GM12801 (cell line): ENCODE results near the gene VEGFC.

Experiments
- TF ChIP-seq, protein P1 (sequence below): IDR thresholded peaks from one replicate; pipeline ENCODE4 v1.5.1; 2011; ENCODE audit warnings: control low read depth; ENCODE audit not compliant: insufficient read length; ENCODE audit errors: extremely low read depth

VEGFC gene

GRCh38 chr4:176745902-176746301 is 46.8 kb downstream of the VEGFC start:
- TF ChIP-seq, protein P1, sequence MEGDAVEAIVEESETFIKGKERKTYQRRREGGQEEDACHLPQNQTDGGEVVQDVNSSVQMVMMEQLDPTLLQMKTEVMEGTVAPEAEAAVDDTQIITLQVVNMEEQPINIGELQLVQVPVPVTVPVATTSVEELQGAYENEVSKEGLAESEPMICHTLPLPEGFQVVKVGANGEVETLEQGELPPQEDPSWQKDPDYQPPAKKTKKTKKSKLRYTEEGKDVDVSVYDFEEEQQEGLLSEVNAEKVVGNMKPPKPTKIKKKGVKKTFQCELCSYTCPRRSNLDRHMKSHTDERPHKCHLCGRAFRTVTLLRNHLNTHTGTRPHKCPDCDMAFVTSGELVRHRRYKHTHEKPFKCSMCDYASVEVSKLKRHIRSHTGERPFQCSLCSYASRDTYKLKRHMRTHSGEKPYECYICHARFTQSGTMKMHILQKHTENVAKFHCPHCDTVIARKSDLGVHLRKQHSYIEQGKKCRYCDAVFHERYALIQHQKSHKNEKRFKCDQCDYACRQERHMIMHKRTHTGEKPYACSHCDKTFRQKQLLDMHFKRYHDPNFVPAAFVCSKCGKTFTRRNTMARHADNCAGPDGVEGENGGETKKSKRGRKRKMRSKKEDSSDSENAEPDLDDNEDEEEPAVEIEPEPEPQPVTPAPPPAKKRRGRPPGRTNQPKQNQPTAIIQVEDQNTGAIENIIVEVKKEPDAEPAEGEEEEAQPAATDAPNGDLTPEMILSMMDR = no peak

DNA sequence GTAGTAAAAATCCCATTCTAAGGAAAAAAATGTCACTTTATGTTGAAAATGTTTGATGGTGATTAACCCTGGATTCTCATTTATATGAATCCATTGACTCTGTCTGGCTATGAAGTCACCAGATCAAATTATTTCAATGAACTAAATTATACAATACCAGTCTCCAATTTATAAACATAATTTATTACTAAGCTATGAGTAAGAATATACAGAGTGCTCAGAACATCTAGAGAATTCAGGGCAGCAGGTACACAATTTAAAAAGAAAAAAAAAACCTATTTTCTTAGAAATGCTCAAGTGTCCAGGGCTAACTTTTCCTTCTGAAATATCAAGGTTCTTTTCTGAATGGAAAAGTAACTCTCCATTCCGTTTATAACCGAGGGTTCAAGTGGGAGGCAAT is 48.6 kb downstream of the VEGFC start:
- TF ChIP-seq, protein P1 = no peak

DNA sequence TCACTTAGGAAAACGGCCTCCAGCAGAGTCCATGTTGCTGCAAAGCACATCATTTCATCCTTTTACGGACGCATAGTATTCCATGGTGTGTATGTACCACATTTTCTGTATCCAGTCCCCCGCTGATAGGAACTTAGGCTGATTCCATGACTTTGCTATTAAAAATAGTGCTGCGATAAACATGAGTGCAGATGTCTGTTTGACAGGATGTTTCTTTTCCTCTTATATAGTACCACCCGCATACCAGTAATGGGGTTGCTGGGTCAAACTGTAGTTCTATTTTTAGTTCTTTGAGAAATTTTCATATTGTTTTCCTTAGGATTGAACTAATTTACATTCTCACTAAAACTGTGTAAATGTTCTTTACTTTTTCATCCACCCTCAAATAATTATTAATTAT is 50.5 kb downstream of the VEGFC start:
- TF ChIP-seq, protein P1 = no peak

- TF ChIP-seq, protein P1 = no peak
These were observed 51.5 kb downstream of the VEGFC start for GRCh38 chr4:176741253-176741652.

DNA sequence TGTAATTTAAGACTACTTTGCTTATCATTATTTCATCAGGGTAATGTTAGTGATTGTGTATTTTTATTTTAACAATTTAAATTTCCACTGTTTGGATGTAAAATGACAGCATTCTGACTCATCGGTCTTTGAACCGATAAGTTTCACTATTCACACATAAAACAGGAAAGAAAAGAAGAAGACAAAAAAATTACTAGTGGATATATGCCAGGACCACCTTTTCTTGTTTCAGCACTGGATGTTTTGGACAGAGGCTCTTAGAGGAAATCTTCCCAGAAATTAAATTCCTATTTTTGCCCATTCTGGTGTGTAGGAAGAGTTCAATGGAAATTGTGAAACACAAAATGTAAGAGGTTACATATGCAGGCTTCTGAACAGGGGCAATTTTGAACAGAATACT is 57.4 kb downstream of the VEGFC start:
- TF ChIP-seq, protein P1 = no peak

DNA sequence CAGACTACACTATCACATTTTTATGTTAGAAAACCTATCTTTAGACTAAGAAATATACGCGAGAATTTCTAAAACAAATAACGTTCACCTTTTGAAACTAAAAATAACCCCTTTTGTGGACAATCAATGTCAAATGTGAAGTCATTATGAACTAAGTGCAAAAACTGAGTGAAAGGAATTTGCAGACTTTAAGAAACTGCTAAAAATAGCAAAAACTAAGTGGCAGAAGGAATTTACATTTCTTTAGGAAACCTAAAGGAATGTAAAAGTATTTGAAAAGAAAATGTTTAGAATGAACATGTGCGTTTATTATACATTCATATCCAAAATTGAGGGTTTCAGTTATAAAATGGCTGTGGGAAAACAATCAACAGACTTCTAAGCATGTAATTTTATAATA is 58.3 kb downstream of the VEGFC start:
- TF ChIP-seq, protein P1 = no peak

DNA sequence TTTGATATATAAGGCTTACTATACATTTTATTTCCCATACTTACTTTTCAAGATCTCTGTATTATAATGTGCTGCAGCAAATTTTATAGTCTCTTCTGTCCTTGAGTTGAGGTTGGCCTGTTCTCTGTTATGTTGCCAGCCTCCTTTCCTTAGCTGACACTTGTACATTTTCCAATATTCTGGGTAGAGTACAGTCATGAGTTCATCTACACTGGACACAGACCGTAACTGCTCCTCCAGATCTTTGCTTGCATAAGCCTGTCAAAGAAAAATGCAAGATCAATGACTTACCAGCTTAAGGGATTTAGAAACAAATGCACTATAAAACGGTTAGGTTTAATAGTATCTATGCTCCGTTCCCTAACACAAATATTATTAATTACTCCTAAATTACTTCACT is 63.2 kb downstream of the VEGFC start:
- TF ChIP-seq, protein P1 = no peak

- TF ChIP-seq, protein P1 = no peak
These were observed 65.9 kb downstream of the VEGFC start for GRCh38 chr4:176726803-176727202.
